Omental fat pad (tissue), 4 donors: Measurements from ENCODE around the gene UEVLD. TPM values are rescaled to one million over a fixed set of nuclear protein-coding genes. Genes with fewer than 3 reads are reported as not detected.
"Not testable (repeated sequence)": the region's sequence is repeated elsewhere in the genome, so short reads cannot be mapped to it uniquely, and the experiment has no call there.

Source experiments
- ATAC-seq: fragments of 150-250 bp; one replicate; pipeline ENCODE4 v1.9.1; 2016; ENCODE audit warnings: mild to moderate bottlenecking, moderate library complexity; ENCODE audit not compliant: low FRiP score
- DNase-seq: peaks from one replicate; pipeline ENCODE4 v3.0.0-alpha.2; 2019; ENCODE audit warnings: low spot score
- total RNA-seq, 4 donors: library from RNA; depleted of rRNA; stranded (reverse); fragments of >200 nt; gene quantifications; one replicate each; pipeline ENCODE4 v1.1.0, GENCODE V29; 2016
- TF ChIP-seq, protein P1 (sequence below), 3 donors: fragments of 450-650 bp; IDR thresholded peaks; one replicate each; pipeline ENCODE4 v1.5.1; 2016 to 2017; ENCODE audit warnings: antibody characterized with exemption in 3 of 3, mild to moderate bottlenecking in 3 of 3, moderate library complexity in 2 of 3

Gene UEVLD
- total RNA-seq, 4 donors from 2014 or later, result 23.1 to 46.5 (median 31.2) TPM

DNA sequence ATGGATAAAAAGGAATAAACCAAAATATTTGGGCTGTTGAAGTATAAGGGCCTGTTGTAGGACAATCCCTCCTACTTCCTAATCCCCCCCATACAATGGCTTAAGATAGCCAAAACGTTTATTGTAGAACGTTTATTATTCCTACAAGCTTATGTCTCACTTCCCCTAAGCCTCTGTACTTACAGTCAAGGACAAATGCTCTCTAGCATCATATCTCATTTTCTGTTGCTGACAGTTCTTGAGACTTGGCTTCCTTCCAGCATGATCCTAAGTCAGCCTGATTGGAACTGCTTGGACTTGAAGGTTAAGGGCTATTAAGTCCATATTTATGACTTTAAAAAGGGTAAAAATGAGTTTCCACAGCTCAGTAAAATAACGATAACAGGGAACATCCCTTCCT lies 19.8 kb upstream of the UEVLD start:
- TF ChIP-seq, protein P1, sequence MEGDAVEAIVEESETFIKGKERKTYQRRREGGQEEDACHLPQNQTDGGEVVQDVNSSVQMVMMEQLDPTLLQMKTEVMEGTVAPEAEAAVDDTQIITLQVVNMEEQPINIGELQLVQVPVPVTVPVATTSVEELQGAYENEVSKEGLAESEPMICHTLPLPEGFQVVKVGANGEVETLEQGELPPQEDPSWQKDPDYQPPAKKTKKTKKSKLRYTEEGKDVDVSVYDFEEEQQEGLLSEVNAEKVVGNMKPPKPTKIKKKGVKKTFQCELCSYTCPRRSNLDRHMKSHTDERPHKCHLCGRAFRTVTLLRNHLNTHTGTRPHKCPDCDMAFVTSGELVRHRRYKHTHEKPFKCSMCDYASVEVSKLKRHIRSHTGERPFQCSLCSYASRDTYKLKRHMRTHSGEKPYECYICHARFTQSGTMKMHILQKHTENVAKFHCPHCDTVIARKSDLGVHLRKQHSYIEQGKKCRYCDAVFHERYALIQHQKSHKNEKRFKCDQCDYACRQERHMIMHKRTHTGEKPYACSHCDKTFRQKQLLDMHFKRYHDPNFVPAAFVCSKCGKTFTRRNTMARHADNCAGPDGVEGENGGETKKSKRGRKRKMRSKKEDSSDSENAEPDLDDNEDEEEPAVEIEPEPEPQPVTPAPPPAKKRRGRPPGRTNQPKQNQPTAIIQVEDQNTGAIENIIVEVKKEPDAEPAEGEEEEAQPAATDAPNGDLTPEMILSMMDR (IDR thresholded peaks at IDR 0.05), result no peak
- ATAC-seq, result no peak
- DNase-seq, result no peak

DNA sequence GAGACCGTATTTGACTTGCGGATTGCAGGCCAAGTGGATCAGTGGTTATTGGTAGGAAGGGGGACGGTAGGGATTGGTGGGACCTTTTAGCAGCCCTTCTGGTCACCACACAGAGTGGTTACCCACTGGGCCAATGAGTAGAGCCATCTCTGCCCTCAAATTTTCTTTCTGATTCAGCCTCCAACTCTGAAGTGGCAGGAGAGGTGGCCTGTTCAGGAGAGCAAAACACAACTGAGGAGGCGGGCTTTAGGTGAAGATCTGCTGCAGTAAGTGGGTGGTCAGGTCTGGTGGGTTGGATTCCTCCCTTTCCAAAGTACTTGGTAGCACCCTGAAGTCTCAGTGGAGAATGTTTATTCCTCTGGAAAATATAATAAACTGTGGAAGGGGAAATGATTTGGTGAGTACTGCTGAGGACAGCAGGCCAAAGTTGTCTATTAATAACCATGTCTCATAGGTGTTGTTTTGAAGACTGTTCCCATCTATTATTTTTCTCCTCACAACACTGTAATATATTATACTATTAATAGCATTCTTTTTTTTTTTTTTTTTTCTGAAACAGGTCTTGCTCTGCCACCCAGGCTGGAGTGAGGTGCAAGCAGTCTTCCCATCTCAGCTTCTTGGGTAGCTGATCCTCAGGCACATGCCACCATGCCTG lies 12.5 kb upstream of the UEVLD start:
- TF ChIP-seq, protein P1 (IDR thresholded peaks at IDR 0.05), result no peak
- ATAC-seq (no peak), DNase-seq (no peak)

DNA sequence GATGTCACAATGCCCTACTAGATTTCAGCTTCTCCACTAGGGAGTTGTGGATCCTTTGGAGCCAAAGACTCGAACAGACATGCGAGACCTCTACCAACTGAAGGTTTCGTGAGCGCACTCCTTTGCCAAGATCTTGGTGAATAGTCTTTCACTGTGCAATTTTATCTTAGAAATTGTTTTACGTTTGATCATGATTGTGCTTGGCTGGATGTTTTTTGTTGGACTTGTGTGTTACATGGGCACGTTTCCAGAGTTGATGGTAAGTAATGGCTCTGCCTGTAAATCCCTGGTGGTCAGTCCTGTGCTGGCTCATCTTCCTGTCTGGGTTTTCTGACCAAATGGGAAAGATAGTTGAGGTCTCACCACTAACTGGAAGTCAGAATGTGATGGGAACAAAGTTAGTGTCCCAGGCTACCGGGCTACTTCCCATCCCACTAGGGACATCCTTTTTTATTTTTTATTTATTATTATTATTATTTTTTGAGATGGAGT lies 11.3 kb upstream of the UEVLD start, which contains the start of gene MISFA:
Gene MISFA (plus strand): TSS at position 51 of the 492 bp plus-strand sequence. CDS start 140 bp downstream, at position 191.
- ATAC-seq, result no peak
- no peak for DNase-seq
- TF ChIP-seq, protein P1 (IDR thresholded peaks at IDR 0.05), result no peak

DNA sequence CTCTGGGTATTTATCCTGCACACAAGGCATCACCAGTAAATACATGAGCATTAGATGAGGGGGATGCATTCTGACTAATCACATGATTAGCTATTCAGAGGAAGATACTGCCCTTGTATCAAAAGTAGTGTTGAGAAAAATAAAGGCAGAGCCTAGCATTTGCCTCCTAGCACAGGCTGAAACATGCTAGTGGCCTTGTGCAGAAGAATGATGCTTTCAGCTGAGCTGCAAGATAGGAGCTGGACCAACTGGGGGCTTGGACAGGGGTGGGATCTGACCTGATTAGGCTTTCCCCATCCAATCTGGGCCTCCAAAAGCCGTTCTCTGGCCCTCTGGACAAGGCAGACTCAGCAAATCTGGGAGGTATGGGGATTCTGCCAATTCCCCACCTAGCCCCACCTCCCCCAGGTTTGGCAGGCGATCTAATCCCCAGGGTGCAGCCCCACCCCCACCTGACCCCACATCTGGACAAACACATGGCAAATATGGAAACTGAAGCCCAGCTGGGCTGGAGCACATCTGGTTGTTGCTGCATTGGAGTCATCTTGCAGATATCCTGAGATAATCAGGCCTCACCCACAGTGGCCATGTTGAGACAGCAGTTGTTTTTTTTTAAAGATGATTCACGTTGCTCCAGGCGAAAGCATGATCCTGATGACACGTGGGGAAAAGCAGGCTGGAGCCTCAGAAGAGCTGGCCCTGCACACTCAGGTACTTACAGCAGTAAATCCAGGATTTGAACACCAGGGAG lies 6.6 kb upstream of the UEVLD start:
- TF ChIP-seq, protein P1 (IDR thresholded peaks at IDR 0.05), result no peak
- ATAC-seq (no peak), DNase-seq (no peak)

DNA sequence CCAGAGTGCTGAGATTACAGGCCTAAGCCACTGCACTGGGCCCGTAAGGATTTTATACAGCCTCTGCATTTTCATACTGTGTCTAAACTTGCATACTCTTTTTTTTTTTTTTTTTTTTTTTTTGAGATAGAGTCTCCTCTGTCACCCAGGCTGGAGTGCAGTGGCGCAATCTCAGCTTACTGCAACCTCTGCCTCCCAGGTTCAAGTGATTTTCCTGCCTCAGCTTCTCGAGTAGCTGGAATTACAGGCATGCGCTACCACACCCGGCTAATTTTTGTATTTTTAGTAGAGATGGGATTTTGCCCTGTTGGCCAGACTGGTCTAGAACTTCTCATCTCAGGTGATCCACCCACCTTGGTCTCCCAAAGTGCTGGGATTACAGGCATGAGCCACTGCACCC lies 5.6 kb upstream of the UEVLD start:
- not testable (repeated sequence) for DNase-seq, ATAC-seq

DNA sequence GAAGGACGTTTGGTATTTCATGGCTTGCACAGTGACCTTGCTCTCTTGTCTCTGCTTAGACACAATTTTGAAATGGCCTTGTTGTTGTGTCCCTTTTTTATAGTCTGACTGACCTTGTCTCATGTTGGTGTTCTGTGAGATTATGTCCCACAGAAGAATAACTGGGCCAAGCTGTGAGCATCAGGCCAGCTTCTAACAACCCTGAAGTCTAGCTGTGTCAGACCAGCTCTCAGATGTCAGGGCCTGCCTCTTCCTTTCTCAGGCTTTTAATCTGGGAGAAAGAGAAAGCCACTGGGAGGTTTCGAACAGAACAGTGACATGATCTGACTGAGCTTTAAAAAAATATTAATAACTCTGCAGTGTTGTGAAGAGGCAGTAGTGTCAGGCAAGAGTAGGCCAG lies 2.0 kb upstream of the UEVLD start:
- DNase-seq (no peak), ATAC-seq (no peak)
- TF ChIP-seq, protein P1 (IDR thresholded peaks at IDR 0.05), result no peak

DNA sequence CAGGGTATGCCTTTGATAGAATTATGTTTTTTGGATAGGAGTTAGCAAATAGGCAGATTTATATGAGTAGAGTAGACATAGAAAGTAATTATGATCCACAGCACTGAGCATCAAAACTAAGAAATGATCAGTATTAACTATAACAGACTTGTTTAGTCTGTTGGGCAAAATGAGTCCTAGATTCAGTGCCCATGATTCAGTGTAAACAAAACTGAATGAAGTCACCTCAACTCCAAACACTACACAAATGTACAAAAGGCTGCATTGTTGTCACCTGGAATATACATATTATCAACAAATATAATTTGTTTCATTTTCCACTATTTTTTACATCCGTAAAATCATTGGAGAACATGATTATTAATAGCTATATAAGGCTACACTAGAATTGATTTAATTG lies 6.7 kb downstream of the UEVLD start:
- TF ChIP-seq, protein P1 (IDR thresholded peaks at IDR 0.05), result no peak
- DNase-seq (no peak), ATAC-seq (no peak)
